RWPE1 (cell line): ENCODE measurements around the gene EGFR.

Experiments
- CTCF ChIA-PET: fragments of 350-600 bp; sonication (Branson Sonifier 250); formaldehyde crosslinking; extraction: SDS; loops from one replicate; lab custom pipeline; 2021; lab: Yijun Ruan, JAX
- POLR2A ChIA-PET: fragments of 400-600 bp; formaldehyde crosslinking; extraction: SDS; loops from one replicate; lab custom pipeline; 2020; ENCODE audit warnings: antibody characterized with exemption; ENCODE audit not compliant: low non-redundant PET; lab: Yijun Ruan, JAX
- DNase-seq: peaks from one replicate; pipeline ENCODE4 v3.0.0; 2012; ENCODE audit warnings: low spot score
- H3K27ac ChIP-seq: fragments of 450-650 bp; 2 replicates; pipeline ENCODE4 v1.5.1; 2017
- CTCF ChIP-seq: fragments of 450-650 bp; conservative IDR thresholded peaks from 2 replicates; pipeline ENCODE4 v1.5.1; 2017; ENCODE audit warnings: low read depth, mild to moderate bottlenecking

EGFR gene

GRCh38 chr7:55018361-55019190 is at the start of gene EGFR:
Gene EGFR, plus strand, starts transcription at chr7:55019017. Its CDS starts 261 bp downstream, at chr7:55019278.
- H3K27ac ChIP-seq = peak within 1 kb of the TSS; percentile 99
- ChIA-PET CTCF (interaction anchor here (0.5 to 2.0 kb wide), 8 partner anchors 38 to 1613 kb away, joined by 3 to 9 read pairs (median 3); no protein-coding TSS in a partner anchor), POLR2A (interaction anchor here (0.5 to 1.2 kb wide), 4 partner anchors 33 to 187 kb away, joined by 3 to 4 read pairs (median 3); no protein-coding TSS in a partner anchor)
- TF ChIP-seq CTCF = no peak
- peak; percentile 86 for DNase-seq

- ChIA-PET POLR2A (no interaction called here), CTCF (interaction anchor here (0.6 kb wide), 1 partner anchor 762 kb away, joined by 4 read pairs; no protein-coding TSS in a partner anchor)
- H3K27ac ChIP-seq = peak overlapping the region; percentile 56
- TF ChIP-seq CTCF = no peak
- DNase-seq = peak; percentile 33
Measured at GRCh38 chr7:54969208-54969967, 49.4 kb upstream of the EGFR start.

- DNase-seq = no peak
- no peak for TF ChIP-seq CTCF
- POLR2A ChIA-PET = no interaction called here
- no peak overlapping the region for H3K27ac ChIP-seq
- CTCF ChIA-PET = no interaction called here
Measured at GRCh38 chr7:54972733-54973294, 46.0 kb upstream of the EGFR start.

GRCh38 chr7:54978364-54979116 is 40.3 kb upstream of the EGFR start:
- no peak overlapping the region for H3K27ac ChIP-seq
- CTCF ChIA-PET = interaction anchor here (1.0 kb wide), 1 partner anchor 17 kb away, joined by 4 read pairs; no protein-coding TSS in a partner anchor
- no peak for DNase-seq
- POLR2A ChIA-PET = no interaction called here
- TF ChIP-seq CTCF = no peak

- CTCF ChIA-PET = interaction anchor here (0.7 kb wide), 1 partner anchor 39 kb away, joined by 3 read pairs; no protein-coding TSS in a partner anchor
- POLR2A ChIA-PET = no interaction called here
- no peak for TF ChIP-seq CTCF
- H3K27ac ChIP-seq = no peak overlapping the region
- DNase-seq = no peak
Measured at GRCh38 chr7:54980521-54980920, 38.3 kb upstream of the EGFR start.
